C4-2B (cell line): Measurements from ENCODE around the gene NRXN3.
"Not testable (repeated sequence)": the region's sequence is repeated elsewhere in the genome, so short reads cannot be mapped to it uniquely, and the experiment has no call there.

Experiments
- H3K27ac ChIP-seq: fragments of 450-650 bp; 2 replicates; pipeline ENCODE4 v1.5.1; 2017
- ZFX ChIP-seq: fragments of 450-650 bp; IDR thresholded peaks from 2 replicates; pipeline ENCODE4 v1.6.1; 2017
- TF ChIP-seq, protein P1 (sequence below): fragments of 450-650 bp; conservative IDR thresholded peaks from 2 replicates; pipeline ENCODE4 v1.5.1; 2017; ENCODE audit warnings: mild to moderate bottlenecking

Gene NRXN3

DNA sequence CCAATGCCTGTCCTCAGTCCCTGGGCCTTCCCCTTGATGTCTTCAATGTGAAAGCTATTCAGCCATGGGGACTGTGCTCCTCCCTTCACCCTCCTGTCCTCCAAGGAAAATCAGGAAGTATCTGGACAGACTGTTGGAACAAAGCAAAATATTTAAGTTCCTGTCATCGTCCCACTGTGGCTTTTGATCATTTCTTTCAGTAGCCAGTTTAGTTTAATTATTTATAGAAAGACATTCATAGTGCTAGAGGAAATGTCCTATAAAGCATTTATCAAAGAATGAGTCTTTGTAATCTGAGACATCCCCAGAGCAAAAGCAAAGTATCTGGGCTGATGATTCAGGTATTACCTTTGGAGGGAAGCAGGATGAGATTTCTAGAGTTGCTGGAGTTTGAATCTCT is 254.1 kb downstream of the NRXN3 start:
- H3K27ac ChIP-seq, result no peak overlapping the region
- TF ChIP-seq, protein P1, sequence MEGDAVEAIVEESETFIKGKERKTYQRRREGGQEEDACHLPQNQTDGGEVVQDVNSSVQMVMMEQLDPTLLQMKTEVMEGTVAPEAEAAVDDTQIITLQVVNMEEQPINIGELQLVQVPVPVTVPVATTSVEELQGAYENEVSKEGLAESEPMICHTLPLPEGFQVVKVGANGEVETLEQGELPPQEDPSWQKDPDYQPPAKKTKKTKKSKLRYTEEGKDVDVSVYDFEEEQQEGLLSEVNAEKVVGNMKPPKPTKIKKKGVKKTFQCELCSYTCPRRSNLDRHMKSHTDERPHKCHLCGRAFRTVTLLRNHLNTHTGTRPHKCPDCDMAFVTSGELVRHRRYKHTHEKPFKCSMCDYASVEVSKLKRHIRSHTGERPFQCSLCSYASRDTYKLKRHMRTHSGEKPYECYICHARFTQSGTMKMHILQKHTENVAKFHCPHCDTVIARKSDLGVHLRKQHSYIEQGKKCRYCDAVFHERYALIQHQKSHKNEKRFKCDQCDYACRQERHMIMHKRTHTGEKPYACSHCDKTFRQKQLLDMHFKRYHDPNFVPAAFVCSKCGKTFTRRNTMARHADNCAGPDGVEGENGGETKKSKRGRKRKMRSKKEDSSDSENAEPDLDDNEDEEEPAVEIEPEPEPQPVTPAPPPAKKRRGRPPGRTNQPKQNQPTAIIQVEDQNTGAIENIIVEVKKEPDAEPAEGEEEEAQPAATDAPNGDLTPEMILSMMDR, result no peak
- TF ChIP-seq ZFX, result no peak

- H3K27ac ChIP-seq, result no peak overlapping the region
- TF ChIP-seq ZFX, result no peak
- TF ChIP-seq, protein P1, result no peak
Observed at GRCh38 chr14:78425330-78425729, 255.2 kb downstream of the NRXN3 start.

- TF ChIP-seq, protein P1, result no peak
- no peak for TF ChIP-seq ZFX
- no peak overlapping the region for H3K27ac ChIP-seq
Observed at GRCh38 chr14:78425782-78426181, 255.6 kb downstream of the NRXN3 start.

DNA sequence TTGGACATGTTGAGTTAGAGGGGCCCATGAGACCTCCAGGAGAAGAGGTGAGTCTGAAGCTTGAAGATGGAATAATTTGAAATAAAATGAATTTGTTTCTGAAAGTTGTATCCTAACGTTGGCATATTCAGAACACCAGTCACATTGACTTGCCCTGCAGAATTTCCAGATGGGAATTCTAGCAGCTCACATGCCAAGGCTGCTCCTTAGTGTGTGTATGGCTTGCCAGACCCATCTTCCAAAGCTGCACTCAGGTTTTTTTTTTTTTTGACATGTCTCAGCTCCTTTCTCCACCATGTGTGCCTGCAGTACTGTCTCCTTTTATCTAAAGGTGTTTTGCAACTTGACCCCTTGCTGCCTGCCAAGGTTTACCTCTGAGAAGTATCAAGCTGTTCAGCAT is 261.9 kb downstream of the NRXN3 start:
- TF ChIP-seq, protein P1, result no peak
- no peak for TF ChIP-seq ZFX
- H3K27ac ChIP-seq, result no peak overlapping the region

- H3K27ac ChIP-seq, result not testable (repeated sequence)
Observed at GRCh38 chr14:78437448-78437847, 267.3 kb downstream of the NRXN3 start.

GRCh38 chr14:78440356-78440894 is 270.3 kb downstream of the NRXN3 start:
- no peak overlapping the region for H3K27ac ChIP-seq
- TF ChIP-seq ZFX, result no peak

GRCh38 chr14:78443834-78444233 is 273.7 kb downstream of the NRXN3 start:
- TF ChIP-seq, protein P1, result no peak
- TF ChIP-seq ZFX, result no peak
- H3K27ac ChIP-seq, result no peak overlapping the region

DNA sequence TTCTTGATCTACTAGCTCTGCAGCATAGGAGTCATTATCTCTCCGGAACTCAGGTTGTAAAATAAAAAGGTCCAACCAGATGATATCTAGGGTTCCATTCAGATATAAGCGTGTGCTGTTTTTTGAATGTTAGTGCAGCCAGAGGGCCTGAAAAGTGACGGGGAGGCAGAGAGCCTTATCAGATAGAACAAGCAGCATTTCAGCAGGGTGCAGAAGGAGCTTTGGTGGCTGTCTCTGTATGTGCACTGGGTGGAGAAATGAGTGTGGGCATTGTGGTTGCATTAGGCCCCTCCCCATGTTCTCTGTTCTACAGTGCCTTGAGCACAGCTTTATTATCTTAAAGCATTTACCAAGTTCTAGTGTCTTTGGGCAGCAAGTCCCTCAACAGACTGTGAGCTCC is 275.1 kb downstream of the NRXN3 start:
- TF ChIP-seq, protein P1, result no peak
- no peak for TF ChIP-seq ZFX
- H3K27ac ChIP-seq, result no peak overlapping the region

GRCh38 chr14:78446807-78447206 is 276.6 kb downstream of the NRXN3 start:
- TF ChIP-seq, protein P1, result no peak
- TF ChIP-seq ZFX, result no peak
- no peak overlapping the region for H3K27ac ChIP-seq
